ENCODE data around the gene ASIC4. TPM values are rescaled to one million over a fixed set of nuclear protein-coding genes. Genes with fewer than 3 reads are reported as not detected.

The ASIC4 gene
- total and polyA plus RNA-seq, 2 of the 13 experiments (the other 11 are each of a cell fraction or from before 2014, with no cell fraction given), result 0.03 TPM; not detected in 1

DNA sequence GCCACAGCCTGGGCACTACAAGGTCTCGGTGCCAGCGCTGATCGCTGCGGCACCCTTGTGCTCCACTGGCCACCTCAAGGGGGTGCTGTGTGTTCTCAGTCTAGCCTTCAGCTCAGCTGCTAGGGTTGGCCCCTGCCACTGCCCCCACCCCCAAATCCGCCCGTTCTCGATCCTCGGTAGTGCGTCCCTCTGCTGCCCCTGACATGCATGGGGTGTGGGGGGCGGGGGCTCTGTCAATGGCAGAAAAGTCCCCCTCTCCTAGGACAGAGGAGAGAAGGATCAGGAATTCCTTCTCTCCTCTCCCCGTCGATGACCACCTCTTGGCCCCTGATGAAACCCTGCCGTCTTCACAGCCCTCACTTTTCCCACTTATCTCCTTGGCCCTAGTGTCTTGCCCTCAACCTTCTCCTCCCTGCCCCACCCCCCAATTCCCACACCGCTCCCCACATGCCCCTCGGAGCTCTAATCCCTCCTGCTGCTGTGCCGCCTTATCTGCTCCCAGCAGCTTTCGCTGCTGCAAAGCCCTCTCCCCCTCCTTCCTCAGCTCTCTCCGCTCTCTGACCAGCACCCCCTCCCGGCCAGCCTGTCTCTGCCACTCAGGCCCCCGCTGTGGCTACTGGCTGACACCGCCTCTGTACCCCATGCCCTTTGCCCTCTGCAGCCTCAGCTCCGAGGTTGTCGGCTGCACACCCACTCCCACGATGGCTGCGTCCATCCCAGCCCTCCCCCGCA lies 4.3 kb upstream of the ASIC4 start (continued):
- TF ChIP-seq CHD4 (IDR thresholded peaks at IDR 0.05; ENCODE audit: borderline replicate concordance, low read length) (no peak), STAG1 (CRISPR knock-in tag; IDR thresholded peaks at IDR 0.05) (peak; percentile 54), NONO (IDR thresholded peaks at IDR 0.05) (no peak), NONO (CRISPR knock-in tag; conservative IDR thresholded peaks at IDR 0.05) (peak; percentile 66), ZSCAN31 (CRISPR knock-in tag; IDR thresholded peaks at IDR 0.05; ENCODE audit: low read depth) (no peak), HIVEP1 (CRISPR knock-in tag; IDR thresholded peaks at IDR 0.05) (0 out of 2 replicates have a peak, but pooled peaks have one; percentile 29), MIER2 (CRISPR knock-in tag; IDR thresholded peaks at IDR 0.05) (no peak), ZNF160 (CRISPR knock-in tag; IDR thresholded peaks at IDR 0.05) (no peak)
- TF ChIP-seq, protein P1, sequence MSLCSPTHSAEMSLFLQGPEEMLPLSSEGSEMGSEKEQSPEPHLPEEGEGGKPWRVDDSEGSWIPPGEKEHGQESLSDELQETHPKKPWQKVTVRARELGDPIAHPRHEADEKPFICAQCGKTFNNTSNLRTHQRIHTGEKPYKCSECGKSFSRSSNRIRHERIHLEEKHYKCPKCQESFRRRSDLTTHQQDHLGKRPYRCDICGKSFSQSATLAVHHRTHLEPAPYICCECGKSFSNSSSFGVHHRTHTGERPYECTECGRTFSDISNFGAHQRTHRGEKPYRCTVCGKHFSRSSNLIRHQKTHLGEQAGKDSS (CRISPR knock-in tag; IDR thresholded peaks at IDR 0.05; ENCODE audit: borderline replicate concordance, low read depth), result peak; percentile 74; the same call in 1 of the 2 replicates
- TF ChIP-seq, protein P2, sequence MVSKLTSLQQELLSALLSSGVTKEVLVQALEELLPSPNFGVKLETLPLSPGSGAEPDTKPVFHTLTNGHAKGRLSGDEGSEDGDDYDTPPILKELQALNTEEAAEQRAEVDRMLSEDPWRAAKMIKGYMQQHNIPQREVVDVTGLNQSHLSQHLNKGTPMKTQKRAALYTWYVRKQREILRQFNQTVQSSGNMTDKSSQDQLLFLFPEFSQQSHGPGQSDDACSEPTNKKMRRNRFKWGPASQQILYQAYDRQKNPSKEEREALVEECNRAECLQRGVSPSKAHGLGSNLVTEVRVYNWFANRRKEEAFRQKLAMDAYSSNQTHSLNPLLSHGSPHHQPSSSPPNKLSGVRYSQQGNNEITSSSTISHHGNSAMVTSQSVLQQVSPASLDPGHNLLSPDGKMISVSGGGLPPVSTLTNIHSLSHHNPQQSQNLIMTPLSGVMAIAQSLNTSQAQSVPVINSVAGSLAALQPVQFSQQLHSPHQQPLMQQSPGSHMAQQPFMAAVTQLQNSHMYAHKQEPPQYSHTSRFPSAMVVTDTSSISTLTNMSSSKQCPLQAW (CRISPR knock-in tag; IDR thresholded peaks at IDR 0.05), result 0 out of 2 replicates have a peak, but pooled peaks have one; percentile 30
- TF ChIP-seq, protein P3, sequence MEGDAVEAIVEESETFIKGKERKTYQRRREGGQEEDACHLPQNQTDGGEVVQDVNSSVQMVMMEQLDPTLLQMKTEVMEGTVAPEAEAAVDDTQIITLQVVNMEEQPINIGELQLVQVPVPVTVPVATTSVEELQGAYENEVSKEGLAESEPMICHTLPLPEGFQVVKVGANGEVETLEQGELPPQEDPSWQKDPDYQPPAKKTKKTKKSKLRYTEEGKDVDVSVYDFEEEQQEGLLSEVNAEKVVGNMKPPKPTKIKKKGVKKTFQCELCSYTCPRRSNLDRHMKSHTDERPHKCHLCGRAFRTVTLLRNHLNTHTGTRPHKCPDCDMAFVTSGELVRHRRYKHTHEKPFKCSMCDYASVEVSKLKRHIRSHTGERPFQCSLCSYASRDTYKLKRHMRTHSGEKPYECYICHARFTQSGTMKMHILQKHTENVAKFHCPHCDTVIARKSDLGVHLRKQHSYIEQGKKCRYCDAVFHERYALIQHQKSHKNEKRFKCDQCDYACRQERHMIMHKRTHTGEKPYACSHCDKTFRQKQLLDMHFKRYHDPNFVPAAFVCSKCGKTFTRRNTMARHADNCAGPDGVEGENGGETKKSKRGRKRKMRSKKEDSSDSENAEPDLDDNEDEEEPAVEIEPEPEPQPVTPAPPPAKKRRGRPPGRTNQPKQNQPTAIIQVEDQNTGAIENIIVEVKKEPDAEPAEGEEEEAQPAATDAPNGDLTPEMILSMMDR (CRISPR knock-in tag; IDR thresholded peaks at IDR 0.05), result peak; percentile 92
- TF ChIP-seq, protein P4, sequence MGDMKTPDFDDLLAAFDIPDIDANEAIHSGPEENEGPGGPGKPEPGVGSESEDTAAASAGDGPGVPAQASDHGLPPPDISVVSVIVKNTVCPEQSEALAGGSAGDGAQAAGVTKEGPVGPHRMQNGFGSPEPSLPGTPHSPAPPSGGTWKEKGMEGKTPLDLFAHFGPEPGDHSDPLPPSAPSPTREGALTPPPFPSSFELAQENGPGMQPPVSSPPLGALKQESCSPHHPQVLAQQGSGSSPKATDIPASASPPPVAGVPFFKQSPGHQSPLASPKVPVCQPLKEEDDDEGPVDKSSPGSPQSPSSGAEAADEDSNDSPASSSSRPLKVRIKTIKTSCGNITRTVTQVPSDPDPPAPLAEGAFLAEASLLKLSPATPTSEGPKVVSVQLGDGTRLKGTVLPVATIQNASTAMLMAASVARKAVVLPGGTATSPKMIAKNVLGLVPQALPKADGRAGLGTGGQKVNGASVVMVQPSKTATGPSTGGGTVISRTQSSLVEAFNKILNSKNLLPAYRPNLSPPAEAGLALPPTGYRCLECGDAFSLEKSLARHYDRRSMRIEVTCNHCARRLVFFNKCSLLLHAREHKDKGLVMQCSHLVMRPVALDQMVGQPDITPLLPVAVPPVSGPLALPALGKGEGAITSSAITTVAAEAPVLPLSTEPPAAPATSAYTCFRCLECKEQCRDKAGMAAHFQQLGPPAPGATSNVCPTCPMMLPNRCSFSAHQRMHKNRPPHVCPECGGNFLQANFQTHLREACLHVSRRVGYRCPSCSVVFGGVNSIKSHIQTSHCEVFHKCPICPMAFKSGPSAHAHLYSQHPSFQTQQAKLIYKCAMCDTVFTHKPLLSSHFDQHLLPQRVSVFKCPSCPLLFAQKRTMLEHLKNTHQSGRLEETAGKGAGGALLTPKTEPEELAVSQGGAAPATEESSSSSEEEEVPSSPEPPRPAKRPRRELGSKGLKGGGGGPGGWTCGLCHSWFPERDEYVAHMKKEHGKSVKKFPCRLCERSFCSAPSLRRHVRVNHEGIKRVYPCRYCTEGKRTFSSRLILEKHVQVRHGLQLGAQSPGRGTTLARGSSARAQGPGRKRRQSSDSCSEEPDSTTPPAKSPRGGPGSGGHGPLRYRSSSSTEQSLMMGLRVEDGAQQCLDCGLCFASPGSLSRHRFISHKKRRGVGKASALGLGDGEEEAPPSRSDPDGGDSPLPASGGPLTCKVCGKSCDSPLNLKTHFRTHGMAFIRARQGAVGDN (CRISPR knock-in tag; IDR thresholded peaks at IDR 0.05), result peak; percentile 70; the same call in 1 of the 2 replicates
- TF ChIP-seq, protein P5, sequence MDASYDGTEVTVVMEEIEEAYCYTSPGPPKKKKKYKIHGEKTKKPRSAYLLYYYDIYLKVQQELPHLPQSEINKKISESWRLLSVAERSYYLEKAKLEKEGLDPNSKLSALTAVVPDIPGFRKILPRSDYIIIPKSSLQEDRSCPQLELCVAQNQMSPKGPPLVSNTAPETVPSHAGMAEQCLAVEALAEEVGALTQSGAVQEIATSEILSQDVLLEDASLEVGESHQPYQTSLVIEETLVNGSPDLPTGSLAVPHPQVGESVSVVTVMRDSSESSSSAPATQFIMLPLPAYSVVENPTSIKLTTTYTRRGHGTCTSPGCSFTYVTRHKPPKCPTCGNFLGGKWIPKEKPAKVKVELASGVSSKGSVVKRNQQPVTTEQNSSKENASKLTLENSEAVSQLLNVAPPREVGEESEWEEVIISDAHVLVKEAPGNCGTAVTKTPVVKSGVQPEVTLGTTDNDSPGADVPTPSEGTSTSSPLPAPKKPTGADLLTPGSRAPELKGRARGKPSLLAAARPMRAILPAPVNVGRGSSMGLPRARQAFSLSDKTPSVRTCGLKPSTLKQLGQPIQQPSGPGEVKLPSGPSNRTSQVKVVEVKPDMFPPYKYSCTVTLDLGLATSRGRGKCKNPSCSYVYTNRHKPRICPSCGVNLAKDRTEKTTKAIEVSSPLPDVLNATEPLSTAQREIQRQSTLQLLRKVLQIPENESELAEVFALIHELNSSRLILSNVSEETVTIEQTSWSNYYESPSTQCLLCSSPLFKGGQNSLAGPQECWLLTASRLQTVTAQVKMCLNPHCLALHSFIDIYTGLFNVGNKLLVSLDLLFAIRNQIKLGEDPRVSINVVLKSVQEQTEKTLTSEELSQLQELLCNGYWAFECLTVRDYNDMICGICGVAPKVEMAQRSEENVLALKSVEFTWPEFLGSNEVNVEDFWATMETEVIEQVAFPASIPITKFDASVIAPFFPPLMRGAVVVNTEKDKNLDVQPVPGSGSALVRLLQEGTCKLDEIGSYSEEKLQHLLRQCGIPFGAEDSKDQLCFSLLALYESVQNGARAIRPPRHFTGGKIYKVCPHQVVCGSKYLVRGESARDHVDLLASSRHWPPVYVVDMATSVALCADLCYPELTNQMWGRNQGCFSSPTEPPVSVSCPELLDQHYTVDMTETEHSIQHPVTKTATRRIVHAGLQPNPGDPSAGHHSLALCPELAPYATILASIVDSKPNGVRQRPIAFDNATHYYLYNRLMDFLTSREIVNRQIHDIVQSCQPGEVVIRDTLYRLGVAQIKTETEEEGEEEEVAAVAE (CRISPR knock-in tag; IDR thresholded peaks at IDR 0.05; ENCODE audit: borderline replicate concordance), result no peak
- TF ChIP-seq, protein P6, sequence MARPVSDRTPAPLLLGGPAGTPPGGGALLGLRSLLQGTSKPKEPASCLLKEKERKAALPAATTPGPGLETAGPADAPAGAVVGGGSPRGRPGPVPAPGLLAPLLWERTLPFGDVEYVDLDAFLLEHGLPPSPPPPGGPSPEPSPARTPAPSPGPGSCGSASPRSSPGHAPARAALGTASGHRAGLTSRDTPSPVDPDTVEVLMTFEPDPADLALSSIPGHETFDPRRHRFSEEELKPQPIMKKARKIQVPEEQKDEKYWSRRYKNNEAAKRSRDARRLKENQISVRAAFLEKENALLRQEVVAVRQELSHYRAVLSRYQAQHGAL (CRISPR knock-in tag; IDR thresholded peaks at IDR 0.05; ENCODE audit: not compliant biosample characterization), result no peak

All from HepG2 (cell line).